WTC11 (cell line): ENCODE results near the gene MXRA7. TPM values are rescaled to one million over a fixed set of nuclear protein-coding genes. Genes with fewer than 3 reads are reported as not detected.
"Not testable (repeated sequence)": the region's sequence is repeated elsewhere in the genome, so short reads cannot be mapped to it uniquely, and the experiment has no call there.

ENCODE experiments used
- ATAC-seq: fragments of 200-7000 bp; cut with Tn5 transposase; 2 replicates; pipeline ENCODE4 v1.10.0; 2021; ENCODE audit warnings: mild to moderate bottlenecking, moderate library complexity
- CTCF ChIA-PET: fragments of 300-600 bp; sonication (Branson Sonifier 250); formaldehyde crosslinking; loops from one replicate; lab custom pipeline; 2021; ENCODE audit warnings: antibody characterized with exemption; lab: Charles Lee
- POLR2A ChIA-PET: fragments of 350-600 bp; sonication (Branson Sonifier 250); formaldehyde crosslinking; loops from one replicate; lab custom pipeline; 2021; ENCODE audit warnings: antibody characterized with exemption; lab: Charles Lee
- DNase-seq: peaks from one replicate; pipeline ENCODE4 v3.0.0; 2021; ENCODE audit warnings: low spot score
- H3K27ac Mint-ChIP-seq: 2 replicates; pipeline ENCODE4 v1.8.0; 2021; ENCODE audit warnings: mixed read lengths
- H3K27me3 Mint-ChIP-seq: 2 replicates; pipeline ENCODE4 v1.8.0; 2021; ENCODE audit warnings: low read depth, mild to moderate bottlenecking, moderate library complexity, mixed read lengths
- H3K36me3 Mint-ChIP-seq: 2 replicates; pipeline ENCODE4 v1.8.0; 2021; ENCODE audit warnings: mixed read lengths
- H3K4me1 Mint-ChIP-seq: 2 replicates; pipeline ENCODE4 v1.8.0; 2022; ENCODE audit warnings: mixed read lengths
- H3K4me3 Mint-ChIP-seq: 2 replicates; pipeline ENCODE4 v1.8.0; 2021; ENCODE audit warnings: mild to moderate bottlenecking, moderate library complexity, mixed read lengths
- H3K9me3 Mint-ChIP-seq: 2 replicates; pipeline ENCODE4 v1.8.0; 2021; ENCODE audit warnings: mixed read lengths
- E2F1 ChIP-seq: sonication (generic); formaldehyde crosslinking; IDR thresholded peaks from 2 replicates; pipeline ENCODE4 v1.8.0; 2022; ENCODE audit warnings: mild to moderate bottlenecking, missing genetic modification reagents
- EMX1 ChIP-seq: fragments of 250-450 bp; sonication (Bioruptor Pico); IDR thresholded peaks from 2 replicates; pipeline ENCODE4 v1.8.0; 2021; ENCODE audit warnings: mild to moderate bottlenecking
- ETV6 ChIP-seq: sonication (generic); formaldehyde crosslinking; IDR thresholded peaks from 2 replicates; pipeline ENCODE4 v1.8.1; 2022; ENCODE audit warnings: mild to moderate bottlenecking, missing genetic modification reagents
- FOXP1 ChIP-seq: sonication (generic); formaldehyde crosslinking; IDR thresholded peaks from 2 replicates; pipeline ENCODE4 v1.8.0; 2022; ENCODE audit warnings: missing genetic modification reagents, mild to moderate bottlenecking, moderate library complexity, borderline replicate concordance
- JUN ChIP-seq: sonication (generic); formaldehyde crosslinking; IDR thresholded peaks from 2 replicates; pipeline ENCODE4 v1.8.0; 2023; ENCODE audit warnings: mild to moderate bottlenecking, missing genetic modification reagents
- NFE2L1 ChIP-seq: sonication (generic); formaldehyde crosslinking; IDR thresholded peaks from 2 replicates; pipeline ENCODE4 v1.8.1; 2023; ENCODE audit warnings: missing genetic modification reagents
- NR1H2 ChIP-seq: sonication (generic); formaldehyde crosslinking; IDR thresholded peaks from 2 replicates; pipeline ENCODE4 v1.9.0; 2021; ENCODE audit warnings: mild to moderate bottlenecking, moderate library complexity, missing genetic modification reagents
- PRRX2 ChIP-seq: fragments of 250-450 bp; sonication (Bioruptor Pico); IDR thresholded peaks from 2 replicates; pipeline ENCODE4 v1.8.0; 2021; ENCODE audit warnings: mild to moderate bottlenecking
- RORB ChIP-seq: fragments of 250-450 bp; sonication (Bioruptor Pico); IDR thresholded peaks from 2 replicates; pipeline ENCODE4 v1.9.0; 2021; ENCODE audit warnings: mild to moderate bottlenecking
- SMAD3 ChIP-seq: sonication (generic); formaldehyde crosslinking; IDR thresholded peaks from 2 replicates; pipeline ENCODE4 v1.8.0; 2022; ENCODE audit warnings: missing genetic modification reagents, mild to moderate bottlenecking, borderline replicate concordance
- TCF7 ChIP-seq: sonication (generic); formaldehyde crosslinking; IDR thresholded peaks from 2 replicates; pipeline ENCODE4 v1.8.0; 2022; ENCODE audit warnings: mild to moderate bottlenecking, low read depth, missing genetic modification reagents, moderate library complexity
- ZNF121 ChIP-seq: sonication (generic); formaldehyde crosslinking; IDR thresholded peaks from 2 replicates; pipeline ENCODE4 v1.8.0; 2023; ENCODE audit warnings: missing genetic modification reagents
- ZNF138 ChIP-seq: sonication (generic); formaldehyde crosslinking; conservative IDR thresholded peaks from 2 replicates; pipeline ENCODE4 v1.8.1; 2022; ENCODE audit warnings: mild to moderate bottlenecking, moderate library complexity, missing genetic modification reagents
- ZNF317 ChIP-seq: sonication (generic); formaldehyde crosslinking; IDR thresholded peaks from 2 replicates; pipeline ENCODE4 v1.8.1; 2023; ENCODE audit warnings: low read depth, mild to moderate bottlenecking, moderate library complexity, missing genetic modification reagents, borderline replicate concordance
- ZNF423 ChIP-seq: fragments of 250-450 bp; sonication (Bioruptor Pico); IDR thresholded peaks from 2 replicates; pipeline ENCODE4 v2.1.2; 2022; ENCODE audit warnings: mild to moderate bottlenecking, moderate library complexity
- ZNF425 ChIP-seq: fragments of 250-450 bp; sonication (Bioruptor Pico); conservative IDR thresholded peaks from 2 replicates; pipeline ENCODE4 v1.9.0; 2021; ENCODE audit warnings: mild to moderate bottlenecking
- ZSCAN18 ChIP-seq: fragments of 250-450 bp; sonication (Bioruptor Pico); IDR thresholded peaks from 2 replicates; pipeline ENCODE4 v2.1.2; 2022; ENCODE audit warnings: mild to moderate bottlenecking, moderate library complexity
- total RNA-seq: library from RNA; stranded (reverse); gene quantifications from 3 replicates; pipeline ENCODE4 v1.2.3, GENCODE V29; 2021

The MXRA7 gene
- total RNA-seq, 1 experiment from 2014 or later = 46.5 TPM

- TF ChIP-seq ZNF425 = no peak
- TF ChIP-seq, all 79 proteins: peak for 0
Observed at GRCh38 chr17:76751416-76751993, 40.7 kb upstream of the MXRA7 start (continued).

- H3K9me3 Mint-ChIP-seq = no peaks in the 10 kb centered on the region
- H3K27ac Mint-ChIP-seq = no peak overlapping the region
- H3K4me1 Mint-ChIP-seq = no peaks in the 10 kb centered on the region
- POLR2A ChIA-PET = no interaction called here
- H3K27me3 Mint-ChIP-seq = no peaks in the 10 kb centered on the region
- no peak overlapping the region for H3K4me3 Mint-ChIP-seq
- TF ChIP-seq ZNF121 (no peak), FOXP1 (no peak), EMX1 (CRISPR knock-in tag) (no peak), PRRX2 (CRISPR knock-in tag) (no peak), ETV6 (no peak), TCF7 (CRISPR knock-in tag) (no peak), ZNF423 (CRISPR knock-in tag) (no peak), ZNF317 (CRISPR knock-in tag) (no peak), ZSCAN18 (CRISPR knock-in tag) (no peak), SMAD3 (CRISPR knock-in tag) (no peak), E2F1 (no peak), RORB (CRISPR knock-in tag) (no peak), NFE2L1 (CRISPR knock-in tag) (no peak)
- CTCF ChIA-PET = no interaction called here
- peaks cover 37% of the 10 kb centered on the region for H3K36me3 Mint-ChIP-seq
- ATAC-seq (no peak), DNase-seq (no peak)
Observed at GRCh38 chr17:76748657-76749056, 37.9 kb upstream of the MXRA7 start.

GRCh38 chr17:76747716-76748363, 37.1 kb upstream of the MXRA7 start:
- Mint-ChIP-seq H3K9me3 (no peaks in the 10 kb centered on the region), H3K4me3 (no peak overlapping the region), H3K27me3 (no peaks in the 10 kb centered on the region), H3K4me1 (no peaks in the 10 kb centered on the region), H3K36me3 (peaks cover 35% of the 10 kb centered on the region), H3K27ac (no peak overlapping the region)
- CTCF ChIA-PET = no interaction called here
- TF ChIP-seq NR1H2 (CRISPR knock-in tag) (no peak), ZNF138 (CRISPR knock-in tag) (no peak), JUN (CRISPR knock-in tag) (no peak)
- POLR2A ChIA-PET = no interaction called here
- DNase-seq (no peak), ATAC-seq (no peak)

- H3K4me1 Mint-ChIP-seq, DNase-seq, H3K27ac Mint-ChIP-seq, ATAC-seq, H3K27me3 Mint-ChIP-seq, H3K9me3 Mint-ChIP-seq, POLR2A ChIA-PET, H3K4me3 Mint-ChIP-seq: not testable (repeated sequence)
- CTCF ChIA-PET = interaction anchor here (0.7 kb wide), 1 partner anchor 64 kb away, joined by 3 read pairs; no protein-coding TSS in a partner anchor
- H3K36me3 Mint-ChIP-seq = peaks cover 40% of the 10 kb centered on the region
Observed at GRCh38 chr17:76745785-76746184, 35.0 kb upstream of the MXRA7 start.
